A549 (cell line): ENCODE measurements around the gene SPRYD7. TPM values are rescaled to one million over a fixed set of nuclear protein-coding genes. Genes with fewer than 3 reads are reported as not detected.

Experiments
- ATAC-seq, 2 experiments: fragments of 200-7000 bp in 1 of 2; fragments of >200 bp in 1 of 2; cut with Nextera tagmentation in 1 of 2; cut with Tn5 transposase in 1 of 2; 3 replicates each; pipeline versions ENCODE4 v1.8.0 to v1.9.1; 2018 to 2020; ENCODE audit warnings: mild to moderate bottlenecking in 1 of 2, moderate library complexity in 1 of 2
- CTCF ChIA-PET: fragments of 300-600 bp; sonication (Branson Sonifier 250); formaldehyde crosslinking; extraction: SDS; loops from one replicate; lab custom pipeline; 2021; ENCODE audit warnings: antibody characterized with exemption, inconsistent platforms; lab: Yijun Ruan, JAX
- POLR2A ChIA-PET: fragments of 350-600 bp; formaldehyde crosslinking; extraction: SDS; loops from one replicate; lab custom pipeline; 2021; ENCODE audit warnings: antibody characterized with exemption, inconsistent platforms; lab: Yijun Ruan, JAX
- DNase-seq, 2 experiments: peaks; one replicate each; pipeline versions ENCODE4 v3.0.0 to v3.0.0-alpha.2; 2011 to 2016; ENCODE audit warnings: low read depth in 1 of 2, low spot score in 1 of 2
- FAIRE-seq: peaks from 2 replicates; lab custom pipeline; 2011; peaks lifted over from hg19 to GRCh38; lab: Jason Lieb, UNC
- H3K27ac ChIP-seq, 2 experiments: fragments of >200 bp; sonication (Bioruptor Twin); formaldehyde crosslinking; 3 replicates each; pipeline ENCODE4 v1.5.1; 2016 to 2017
- H3K4me1 ChIP-seq: fragments of >200 bp; sonication (Bioruptor Twin); formaldehyde crosslinking; 3 replicates; pipeline ENCODE4 v1.6.1; 2016
- H3K4me2 ChIP-seq: fragments of >200 bp; sonication (Bioruptor Twin); formaldehyde crosslinking; 3 replicates; pipeline ENCODE4 v1.6.1; 2016
- H3K4me3 ChIP-seq: fragments of >200 bp; sonication (Bioruptor Twin); formaldehyde crosslinking; 3 replicates; pipeline ENCODE4 v1.5.1; 2016
- H3K9me3 ChIP-seq: fragments of >200 bp; sonication (Bioruptor Twin); formaldehyde crosslinking; 3 replicates; pipeline ENCODE4 v1.6.1; 2016
- ATOH8 ChIP-seq: fragments of 250-450 bp; sonication (Bioruptor Pico); IDR thresholded peaks from 2 replicates; pipeline ENCODE4 v1.5.0; 2020; ENCODE audit warnings: low read depth, mild to moderate bottlenecking, moderate library complexity
- CEBPB ChIP-seq, 2 experiments: fragments of >200 bp in 1 of 2; sonication (Bioruptor Twin) in 1 of 2; formaldehyde crosslinking in 1 of 2; IDR thresholded peaks; 2 replicates each; pipeline ENCODE4 v1.6.1; 2012 to 2016
- CHD2 ChIP-seq: fragments of 150-350 bp; IDR thresholded peaks from 2 replicates; pipeline ENCODE4 v1.6.1; 2014; ENCODE audit warnings: low read length; ENCODE audit not compliant: partially characterized antibody
- CHD4 ChIP-seq: fragments of 200-600 bp; sonication (generic); IDR thresholded peaks from 2 replicates; pipeline ENCODE4 v1.6.1; 2016; ENCODE audit warnings: antibody characterized with exemption, mild to moderate bottlenecking, borderline replicate concordance
- CTCF ChIP-seq: fragments of >200 bp; sonication (Bioruptor Twin); formaldehyde crosslinking; IDR thresholded peaks from 3 replicates; pipeline ENCODE4 v1.5.1; 2016
- EHF ChIP-seq: fragments of 250-450 bp; sonication (Bioruptor Pico); IDR thresholded peaks from 2 replicates; pipeline ENCODE4 v1.5.0; 2020; ENCODE audit warnings: mild to moderate bottlenecking
- EHMT2 ChIP-seq: fragments of 200-600 bp; sonication (generic); IDR thresholded peaks from 2 replicates; pipeline ENCODE4 v1.6.1; 2016; ENCODE audit warnings: antibody characterized with exemption, low read depth, mild to moderate bottlenecking, moderate library complexity
- ELK1 ChIP-seq: fragments of 150-350 bp; IDR thresholded peaks from 2 replicates; pipeline ENCODE4 v1.6.1; 2014; ENCODE audit warnings: low read depth, mild to moderate bottlenecking, low read length
- ESRRA ChIP-seq: fragments of 150-350 bp; IDR thresholded peaks from 2 replicates; pipeline ENCODE4 v1.6.1; 2014; ENCODE audit warnings: mild to moderate bottlenecking, low read length, borderline replicate concordance
- FOXS1 ChIP-seq: fragments of 250-450 bp; sonication (Bioruptor Pico); IDR thresholded peaks from 2 replicates; pipeline ENCODE4 v1.5.0; 2020; ENCODE audit warnings: mild to moderate bottlenecking, moderate library complexity
- HOXB13 ChIP-seq: fragments of 250-450 bp; sonication (Bioruptor Pico); IDR thresholded peaks from 2 replicates; pipeline ENCODE4 v1.5.0; 2020; ENCODE audit warnings: low read depth, mild to moderate bottlenecking, moderate library complexity
- JUNB ChIP-seq: fragments of >200 bp; sonication (Bioruptor Twin); formaldehyde crosslinking; IDR thresholded peaks from 2 replicates; pipeline ENCODE4 v1.6.1; 2016
- KDM1A ChIP-seq: fragments of 200-600 bp; sonication (generic); IDR thresholded peaks from 2 replicates; pipeline ENCODE4 v1.6.1; 2016; ENCODE audit warnings: low read depth, mild to moderate bottlenecking
- KDM5A ChIP-seq: fragments of 200-600 bp; sonication (generic); IDR thresholded peaks from 2 replicates; pipeline ENCODE4 v1.6.1; 2016; ENCODE audit warnings: antibody characterized with exemption, mild to moderate bottlenecking
- MAFK ChIP-seq: fragments of 450-650 bp; IDR thresholded peaks from 2 replicates; pipeline ENCODE4 v1.6.1; 2014; ENCODE audit not compliant: partially characterized antibody
- MYC ChIP-seq: IDR thresholded peaks from 2 replicates; pipeline ENCODE4 v1.6.1; 2012; ENCODE audit warnings: mild to moderate bottlenecking, inconsistent platforms, low read length, improper control_type of control experiment, borderline replicate concordance
- PBX3 ChIP-seq: IDR thresholded peaks from 2 replicates; pipeline ENCODE4 v1.6.1; 2012
- POLR2A ChIP-seq: IDR thresholded peaks from 2 replicates; pipeline ENCODE4 v1.6.1; 2012; ENCODE audit warnings: mild to moderate bottlenecking, low read length
- RAD21 ChIP-seq, 2 experiments: fragments of >200 bp in 1 of 2; sonication (Bioruptor Twin) in 1 of 2; formaldehyde crosslinking in 1 of 2; IDR thresholded peaks in 1 of 2; conservative IDR thresholded peaks in 1 of 2; 2 replicates in 1 of 2; 3 replicates in 1 of 2; pipeline ENCODE4 v1.6.1; 2012 to 2018; ENCODE audit warnings: inconsistent platforms in 1 of 2
- REST ChIP-seq: fragments of 200-600 bp; sonication (generic); IDR thresholded peaks from 2 replicates; pipeline ENCODE4 v1.6.1; 2016; ENCODE audit warnings: antibody characterized with exemption, mild to moderate bottlenecking, moderate library complexity
- RFX5 ChIP-seq: fragments of 450-650 bp; IDR thresholded peaks from 2 replicates; pipeline ENCODE4 v1.7.1; 2014; ENCODE audit warnings: antibody characterized with exemption, mild to moderate bottlenecking, moderate library complexity
- RNF2 ChIP-seq: fragments of 200-600 bp; sonication (generic); IDR thresholded peaks from 2 replicates; pipeline ENCODE4 v1.6.1; 2016; ENCODE audit warnings: low read depth, mild to moderate bottlenecking, antibody characterized with exemption, moderate library complexity, borderline replicate concordance
- SREBF2 ChIP-seq: fragments of 450-650 bp; IDR thresholded peaks from 2 replicates; pipeline ENCODE4 v1.6.1; 2014; ENCODE audit warnings: mild to moderate bottlenecking, moderate library complexity
- WGBS: methylation state at CpG from one replicate; pipeline ENCODE4 v1.1.6; 2017; ENCODE audit errors: missing lambda C conversion rate; 5-methylcytosine and 5-hydroxymethylcytosine counted together
- polyA plus RNA-seq, 4 experiments: library from polyadenylated mRNA; depleted of rRNA in 3 of 4; stranded (reverse); fragments of >200 nt; fragmentation: RNase III in 1 of 4; extraction: RNeasy Plus Mini Kit Qiagen cat#74134 plus additional on column Dnase treatment in 1 of 4; gene quantifications; 2 replicates in 3 of 4; 3 replicates in 1 of 4; pipeline ENCODE4 v1.2.3, GENCODE V29; 2011 to 2017

SPRYD7 gene
- polyA plus RNA-seq, 2 of the 4 experiments (the other 2 are of a cell fraction): 11.6 to 13.6 TPM

- no peak for FAIRE-seq
- H3K4me3 ChIP-seq: no peak overlapping the region
- TF ChIP-seq RAD21 (conservative IDR thresholded peaks at IDR 0.05 in 1 of 2, IDR thresholded peaks at IDR 0.05 in 1 of 2): no peak
- TF ChIP-seq ELK1: no peak
- TF ChIP-seq MYC: no peak
- TF ChIP-seq KDM1A: no peak
- TF ChIP-seq CHD2: no peak
- TF ChIP-seq POLR2A: no peak
- no peak for TF ChIP-seq REST
- TF ChIP-seq, all 56 proteins: peak for 0
- ATAC-seq (no peak), DNase-seq (no peak)
- WGBS: 94% methylated on average over 7 of the region's 7 CpGs
- ChIA-PET POLR2A (no interaction called here), CTCF (no interaction called here)
- Histone ChIP-seq H3K9me3 (no peaks in the 10 kb centered on the region), H3K4me2 (peak overlapping the region; percentile 73; the same call in 2 of the 3 replicates), H3K27ac (no peak overlapping the region), H3K4me1 (peaks cover 20% of the 10 kb centered on the region; the same call in 2 of the 3 replicates)
These were observed 2.6 kb downstream of the SPRYD7 start for GRCh38 chr13:49933511-49933910.

- Histone ChIP-seq H3K4me3 (no peak overlapping the region), H3K27ac (no peak overlapping the region), H3K4me1 (peaks cover 20% of the 10 kb centered on the region; the same call in 2 of the 3 replicates), H3K4me2 (peak overlapping the region; percentile 18; the same call in 1 of the 3 replicates), H3K9me3 (no peaks in the 10 kb centered on the region)
- POLR2A ChIA-PET: no interaction called here
- CTCF ChIA-PET: no interaction called here
- TF ChIP-seq SREBF2: no peak
- peak; percentile 81 for TF ChIP-seq MAFK
- no peak for FAIRE-seq
- no peak for DNase-seq
- no peak for ATAC-seq
- 100% methylated on average over 1 of the region's 1 CpG for WGBS
These were observed 3.3 kb downstream of the SPRYD7 start for GRCh38 chr13:49932868-49933267.

- Histone ChIP-seq H3K27ac (no peak overlapping the region), H3K4me1 (peaks cover 20% of the 10 kb centered on the region; the same call in 2 of the 3 replicates)
- POLR2A ChIA-PET: no interaction called here
- no peak for TF ChIP-seq CHD4
- TF ChIP-seq RFX5: no peak
- TF ChIP-seq FOXS1: no peak
- no peak for TF ChIP-seq MAFK
- TF ChIP-seq CHD2: no peak
- TF ChIP-seq, all 56 proteins: peak for 0
- no peak for ATAC-seq
- Histone ChIP-seq H3K4me2 (no peak overlapping the region), H3K9me3 (no peaks in the 10 kb centered on the region), H3K4me3 (no peak overlapping the region)
- 86% methylated on average over 2 of the region's 2 CpGs for WGBS
- CTCF ChIA-PET: no interaction called here
- FAIRE-seq: no peak
- no peak for DNase-seq
These were observed 4.1 kb downstream of the SPRYD7 start for GRCh38 chr13:49932066-49932465.

GRCh38 chr13:49927755-49928154 is 8.4 kb downstream of the SPRYD7 start:
- no peaks in the 10 kb centered on the region for H3K9me3 ChIP-seq
- H3K27ac ChIP-seq: no peak overlapping the region
- DNase-seq (no peak), ATAC-seq (no peak), FAIRE-seq (no peak)
- 72% methylated on average over 3 of the region's 3 CpGs for WGBS
- no peaks in the 10 kb centered on the region for H3K4me1 ChIP-seq
- H3K4me3 ChIP-seq: no peak overlapping the region
- no peak overlapping the region for H3K4me2 ChIP-seq
- ChIA-PET POLR2A (no interaction called here), CTCF (interaction anchor here (0.6 kb wide), 2 partner anchors 984 to 1066 kb away, joined by 3 to 4 read pairs; no protein-coding TSS in a partner anchor)
- no peak for TF ChIP-seq ATOH8 (CRISPR knock-in tag)
- TF ChIP-seq JUNB: no peak
- no peak for TF ChIP-seq CTCF
- TF ChIP-seq PBX3: no peak
- TF ChIP-seq RAD21 (conservative IDR thresholded peaks at IDR 0.05 in 1 of 2, IDR thresholded peaks at IDR 0.05 in 1 of 2): no peak
- TF ChIP-seq EHMT2: no peak
- no peak for TF ChIP-seq KDM5A
- TF ChIP-seq CEBPB (IDR thresholded peaks at IDR 0.05): no peak
- no peak for TF ChIP-seq RNF2
- no peak for TF ChIP-seq ESRRA
- TF ChIP-seq HOXB13: no peak
- TF ChIP-seq EHF (CRISPR knock-in tag): no peak
